Measurements from ENCODE around the gene ATP6AP1. TPM values are rescaled to one million over a fixed set of nuclear protein-coding genes. Genes with fewer than 3 reads are reported as not detected.
A peak's percentile ranks its signal among the peaks of the same experiment; 100 is the strongest.

The ATP6AP1 gene
- total RNA-seq, 2 donors from 2014 or later = 50.3 to 77.7 TPM

DNA sequence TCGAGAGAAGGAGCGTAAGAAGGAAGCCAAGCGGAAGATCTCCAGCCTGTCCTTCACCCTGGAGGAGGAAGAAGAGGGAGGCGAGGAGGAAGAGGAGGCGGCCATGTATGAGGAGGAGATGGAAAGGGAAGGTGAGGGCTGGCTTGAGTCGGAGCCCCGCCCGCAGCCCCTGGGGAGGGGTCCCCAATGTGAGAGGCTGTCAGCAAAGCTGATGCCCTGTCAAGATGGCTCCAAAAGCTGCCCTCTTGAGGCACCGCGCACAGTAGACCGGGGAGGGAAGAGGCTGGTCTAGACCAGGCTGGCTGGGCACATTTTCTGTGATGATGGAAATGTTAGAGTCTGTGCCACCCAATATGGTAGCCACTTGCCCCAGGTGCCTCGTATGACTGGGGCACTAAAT, 18.0 kb downstream of the ATP6AP1 start:
- peaks cover 0 to 11% of the 10 kb centered on the region in 2 donors for H3K4me1 ChIP-seq
- no peak for DNase-seq (ENCODE audit: low spot score)
- H3K27ac ChIP-seq = no peak overlapping the region
- no peak overlapping the region for H3K4me3 ChIP-seq
- TF ChIP-seq, protein P1, sequence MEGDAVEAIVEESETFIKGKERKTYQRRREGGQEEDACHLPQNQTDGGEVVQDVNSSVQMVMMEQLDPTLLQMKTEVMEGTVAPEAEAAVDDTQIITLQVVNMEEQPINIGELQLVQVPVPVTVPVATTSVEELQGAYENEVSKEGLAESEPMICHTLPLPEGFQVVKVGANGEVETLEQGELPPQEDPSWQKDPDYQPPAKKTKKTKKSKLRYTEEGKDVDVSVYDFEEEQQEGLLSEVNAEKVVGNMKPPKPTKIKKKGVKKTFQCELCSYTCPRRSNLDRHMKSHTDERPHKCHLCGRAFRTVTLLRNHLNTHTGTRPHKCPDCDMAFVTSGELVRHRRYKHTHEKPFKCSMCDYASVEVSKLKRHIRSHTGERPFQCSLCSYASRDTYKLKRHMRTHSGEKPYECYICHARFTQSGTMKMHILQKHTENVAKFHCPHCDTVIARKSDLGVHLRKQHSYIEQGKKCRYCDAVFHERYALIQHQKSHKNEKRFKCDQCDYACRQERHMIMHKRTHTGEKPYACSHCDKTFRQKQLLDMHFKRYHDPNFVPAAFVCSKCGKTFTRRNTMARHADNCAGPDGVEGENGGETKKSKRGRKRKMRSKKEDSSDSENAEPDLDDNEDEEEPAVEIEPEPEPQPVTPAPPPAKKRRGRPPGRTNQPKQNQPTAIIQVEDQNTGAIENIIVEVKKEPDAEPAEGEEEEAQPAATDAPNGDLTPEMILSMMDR (IDR thresholded peaks at IDR 0.05) = no peak
- peaks cover 28% of the 10 kb centered on the region for H3K36me3 ChIP-seq
- H3K9me3 ChIP-seq = no peaks in the 10 kb centered on the region
- no peaks in the 10 kb centered on the region for H3K27me3 ChIP-seq

DNA sequence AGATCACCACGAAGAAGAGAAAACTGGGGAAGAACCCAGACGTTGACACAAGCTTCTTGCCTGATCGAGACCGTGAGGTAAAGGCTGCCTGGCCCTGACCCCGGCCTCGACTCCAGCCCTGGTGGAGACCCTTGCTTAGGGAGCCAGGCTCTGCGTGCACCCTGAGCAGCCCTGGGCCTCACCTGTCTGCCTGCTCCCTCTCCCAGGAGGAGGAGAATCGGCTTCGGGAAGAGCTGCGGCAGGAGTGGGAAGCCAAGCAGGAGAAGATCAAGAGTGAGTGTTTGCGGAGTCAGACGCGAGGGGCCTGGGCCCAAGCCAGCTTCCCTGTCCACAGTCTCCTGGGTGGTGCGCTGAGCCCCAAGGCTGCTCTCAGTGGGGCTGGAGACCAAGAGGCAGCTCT, 20.0 kb downstream of the ATP6AP1 start:
- no peak overlapping the region for H3K27ac ChIP-seq
- H3K36me3 ChIP-seq = peaks cover 15% of the 10 kb centered on the region
- H3K4me1 ChIP-seq = peaks cover 0 to 10% of the 10 kb centered on the region in 2 donors
- H3K27me3 ChIP-seq = no peaks in the 10 kb centered on the region
- DNase-seq (ENCODE audit: low spot score) = no peak
- H3K9me3 ChIP-seq = no peaks in the 10 kb centered on the region
- TF ChIP-seq, protein P1 (IDR thresholded peaks at IDR 0.05) = no peak
- H3K4me3 ChIP-seq = no peak overlapping the region

- DNase-seq (ENCODE audit: low spot score) = no peak
- Histone ChIP-seq H3K27me3 (no peaks in the 10 kb centered on the region), H3K36me3 (peaks cover 15% of the 10 kb centered on the region), H3K27ac (no peak overlapping the region), H3K4me3 (no peak overlapping the region), H3K4me1 (peaks cover 0 to 7% of the 10 kb centered on the region in 2 donors), H3K9me3 (no peaks in the 10 kb centered on the region)
- TF ChIP-seq, protein P1 (IDR thresholded peaks at IDR 0.05) = no peak
Measured at GRCh38 chrX:154449618-154450017, 21.1 kb downstream of the ATP6AP1 start.

GRCh38 chrX:154450312-154450711, 21.8 kb downstream of the ATP6AP1 start:
- Histone ChIP-seq H3K4me1 (no peaks in the 10 kb centered on the region), H3K27ac (no peak overlapping the region), H3K4me3 (no peak overlapping the region), H3K36me3 (peaks cover 15% of the 10 kb centered on the region), H3K27me3 (no peaks in the 10 kb centered on the region), H3K9me3 (no peaks in the 10 kb centered on the region)
- TF ChIP-seq, protein P1 (IDR thresholded peaks at IDR 0.05) = no peak
- no peak for DNase-seq (ENCODE audit: low spot score)

DNA sequence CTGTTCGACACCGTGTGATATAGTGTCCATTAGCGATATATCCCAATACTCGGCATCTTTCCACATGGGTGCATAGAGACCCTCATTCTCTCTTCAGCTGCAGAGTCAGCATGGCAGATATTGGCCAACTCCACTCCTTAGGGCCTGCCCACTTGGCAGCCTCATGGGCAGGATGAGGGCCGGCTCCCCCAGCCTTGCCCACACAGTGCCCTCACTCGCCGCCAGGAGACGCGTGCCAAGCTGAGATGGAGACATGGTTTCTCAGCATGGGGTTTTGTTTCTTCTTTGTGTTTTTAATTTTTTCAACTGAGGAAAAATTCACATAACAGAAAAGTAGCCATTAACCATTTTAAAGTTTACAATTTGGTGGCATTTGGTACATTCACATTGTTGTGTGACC, 24.3 kb downstream of the ATP6AP1 start:
- Histone ChIP-seq H3K9me3 (no peaks in the 10 kb centered on the region), H3K27me3 (no peaks in the 10 kb centered on the region), H3K4me1 (no peaks in the 10 kb centered on the region), H3K27ac (no peak overlapping the region), H3K36me3 (peaks cover 15% of the 10 kb centered on the region), H3K4me3 (no peak overlapping the region)
- TF ChIP-seq, protein P1 (IDR thresholded peaks at IDR 0.05) = no peak
- DNase-seq (ENCODE audit: low spot score) = no peak

DNA sequence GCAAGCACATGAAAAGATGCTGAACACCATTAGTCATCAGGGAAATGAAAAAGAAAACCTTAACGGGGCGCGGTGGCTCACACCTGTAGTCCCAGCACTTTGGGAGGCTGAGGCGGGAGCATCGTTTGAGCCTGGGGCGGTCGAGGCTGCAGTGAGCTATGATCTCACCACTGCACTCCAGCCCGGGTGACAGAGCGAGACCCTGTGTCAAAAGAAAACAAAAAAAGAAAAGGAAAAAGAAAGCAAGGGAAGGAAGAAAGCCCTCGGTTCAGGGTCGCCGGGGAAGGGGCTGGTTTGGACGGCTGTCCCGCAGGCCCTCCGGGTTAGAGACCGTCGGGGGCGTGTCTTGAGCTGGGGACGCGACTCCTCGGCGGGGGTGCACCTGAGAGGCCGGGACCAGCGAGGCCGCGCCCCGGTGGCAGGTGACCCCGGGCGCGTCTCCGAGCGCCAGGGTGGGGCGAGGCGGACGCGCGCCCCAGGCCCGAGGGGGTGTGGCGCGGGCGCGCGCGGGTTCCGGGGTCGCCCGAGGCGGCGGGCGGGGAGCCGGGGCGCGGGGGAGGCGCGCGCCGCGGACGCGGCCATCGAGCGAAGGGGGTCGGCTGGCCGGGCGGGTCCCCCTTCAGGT, 29.1 kb downstream of the ATP6AP1 start:
- H3K4me3 ChIP-seq = peak overlapping the region; percentile 42 to 66
- no peak for DNase-seq (ENCODE audit: low spot score)
- peaks cover 8% of the 10 kb centered on the region for H3K36me3 ChIP-seq
- H3K27ac ChIP-seq = peak overlapping the region; percentile 72 to 74
- peaks cover 0 to 5% of the 10 kb centered on the region in 2 donors for H3K4me1 ChIP-seq
- TF ChIP-seq, protein P1 (IDR thresholded peaks at IDR 0.05) = no peak
- H3K9me3 ChIP-seq = no peaks in the 10 kb centered on the region
- H3K27me3 ChIP-seq = no peaks in the 10 kb centered on the region
